GM18867 (cell line): ENCODE data around the gene HID1.
"Not testable (repeated sequence)": the region's sequence is repeated elsewhere in the genome, so short reads cannot be mapped to it uniquely, and the experiment has no call there.

Experiments
- ATAC-seq: cut with Tn5 transposase; IDR thresholded peaks from one replicate; pipeline ENCODE4 v1.9.1; 2021; ENCODE audit warnings: mild to moderate bottlenecking, moderate library complexity; ENCODE audit not compliant: unreplicated experiment

HID1 gene

DNA sequence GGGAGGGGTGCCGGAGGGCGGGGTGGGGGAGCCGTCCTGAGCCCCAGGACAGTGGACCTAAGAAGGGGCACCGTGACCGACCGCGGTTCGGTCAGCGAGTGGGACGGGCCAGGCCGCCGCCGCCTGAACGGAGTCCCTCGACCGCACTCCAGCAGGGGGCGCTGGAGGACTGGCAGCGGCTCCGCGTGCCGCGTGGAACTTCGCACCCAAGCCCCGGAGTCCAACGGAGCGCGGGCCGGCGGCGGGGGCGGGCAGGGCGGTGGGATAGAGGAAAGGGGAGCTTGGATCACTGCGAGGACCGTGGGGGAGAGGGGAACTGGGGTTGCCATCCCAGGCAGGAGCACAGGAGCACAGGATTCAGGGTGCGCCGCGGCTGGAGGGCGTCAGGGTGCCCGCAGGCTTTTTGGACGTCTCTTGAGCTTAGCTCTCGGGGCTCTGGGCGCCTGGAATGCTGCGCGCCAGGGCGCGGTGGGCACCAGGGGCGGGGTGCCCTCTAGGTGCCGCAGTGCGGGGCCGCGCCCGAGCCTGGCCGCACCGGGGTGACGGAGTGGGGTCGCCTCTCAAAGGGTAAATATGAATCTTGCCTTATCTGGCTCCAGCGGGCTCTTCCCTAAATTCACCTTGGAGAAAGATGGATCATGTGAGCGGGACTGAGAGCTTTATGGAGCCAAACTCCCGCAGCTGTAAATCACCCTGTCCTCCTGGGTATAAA, 48.9 kb downstream of the HID1 start:
- no peak for ATAC-seq

DNA sequence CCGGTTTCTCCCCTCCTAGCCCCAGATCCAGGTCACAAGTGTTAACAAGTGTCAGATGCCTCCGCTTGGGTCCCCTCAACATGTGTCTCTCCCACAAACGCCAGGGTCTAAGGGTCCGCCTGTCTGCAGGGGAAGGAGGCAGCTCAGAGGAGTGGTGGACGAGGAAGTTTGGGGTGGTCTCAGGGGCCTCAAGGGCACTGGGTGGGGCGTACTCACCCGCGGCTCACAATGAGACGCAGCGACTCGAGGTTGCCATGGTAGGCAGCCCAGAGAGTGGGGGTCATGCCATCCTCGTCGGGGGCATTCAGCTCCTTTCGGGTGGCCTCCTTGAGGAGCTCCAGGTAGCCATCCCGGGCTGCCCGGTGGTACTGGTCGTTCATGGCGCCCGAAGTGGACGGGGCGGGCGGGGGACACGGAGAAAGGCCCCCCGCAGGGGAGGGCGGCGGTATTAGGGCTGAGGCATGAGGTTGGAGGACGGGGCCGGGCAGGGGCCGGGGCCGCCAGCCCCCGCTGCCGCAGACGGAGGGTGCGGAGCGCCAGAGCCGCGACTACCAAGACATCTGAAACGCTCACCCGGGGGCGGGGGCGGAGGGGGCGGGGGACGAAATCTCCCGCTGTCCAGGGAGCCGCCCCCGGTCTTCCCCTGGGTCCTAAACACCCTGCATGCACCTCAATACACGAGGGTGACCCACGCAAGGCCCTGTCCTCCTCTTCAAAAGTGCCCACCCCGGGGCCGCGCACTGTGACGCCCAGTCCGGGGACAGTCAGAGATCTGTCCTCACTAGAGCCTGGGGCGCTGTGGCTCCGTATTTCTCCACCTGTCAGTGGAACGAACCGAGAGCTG, 49.6 kb downstream of the HID1 start, which contains the start of gene USH1G:
Gene USH1G (minus strand): TSS at position 562 of the 844 bp plus-strand sequence. CDS start 182 bp downstream, at position 380.
- no peak for ATAC-seq

DNA sequence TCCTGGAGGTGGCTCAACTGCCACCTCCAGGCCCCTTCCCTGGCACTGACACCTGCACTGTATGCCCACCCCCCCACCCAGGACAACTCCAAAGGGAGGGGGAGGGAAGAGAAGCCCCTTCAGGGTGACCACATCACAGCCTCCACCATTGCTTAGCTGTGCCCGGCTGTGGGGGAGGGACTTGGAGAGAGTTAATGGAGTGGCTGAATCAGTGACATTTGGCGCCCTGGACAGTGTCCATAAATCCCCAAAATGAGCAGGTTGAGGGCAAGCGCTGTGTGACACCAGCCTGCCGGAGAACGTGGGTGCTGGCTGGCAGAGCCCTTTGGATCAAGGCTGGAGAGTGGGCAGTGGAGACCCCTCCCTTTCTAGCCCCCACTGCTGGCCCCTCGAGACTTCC, 50.4 kb downstream of the HID1 start:
- ATAC-seq = no peak

DNA sequence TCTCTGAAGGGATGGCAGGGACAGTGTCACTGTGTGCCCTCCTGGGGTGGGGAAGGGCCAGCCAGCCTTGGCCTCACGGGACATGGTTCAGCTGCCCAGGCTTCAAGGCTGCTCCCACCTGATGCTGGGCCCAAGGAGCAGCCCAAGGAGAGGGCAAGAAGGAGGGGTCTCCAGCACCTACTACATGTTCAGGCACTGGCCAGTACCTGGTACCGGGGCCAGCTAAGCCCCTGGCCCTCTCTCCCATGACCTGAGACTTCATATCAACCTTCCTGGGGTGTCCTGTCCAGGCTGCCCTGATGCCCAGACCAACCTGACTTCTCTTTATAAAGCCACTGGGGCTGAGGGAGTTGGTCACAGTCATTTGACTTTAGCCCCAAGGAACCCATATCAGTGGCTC, 50.8 kb downstream of the HID1 start:
- no peak for ATAC-seq

DNA sequence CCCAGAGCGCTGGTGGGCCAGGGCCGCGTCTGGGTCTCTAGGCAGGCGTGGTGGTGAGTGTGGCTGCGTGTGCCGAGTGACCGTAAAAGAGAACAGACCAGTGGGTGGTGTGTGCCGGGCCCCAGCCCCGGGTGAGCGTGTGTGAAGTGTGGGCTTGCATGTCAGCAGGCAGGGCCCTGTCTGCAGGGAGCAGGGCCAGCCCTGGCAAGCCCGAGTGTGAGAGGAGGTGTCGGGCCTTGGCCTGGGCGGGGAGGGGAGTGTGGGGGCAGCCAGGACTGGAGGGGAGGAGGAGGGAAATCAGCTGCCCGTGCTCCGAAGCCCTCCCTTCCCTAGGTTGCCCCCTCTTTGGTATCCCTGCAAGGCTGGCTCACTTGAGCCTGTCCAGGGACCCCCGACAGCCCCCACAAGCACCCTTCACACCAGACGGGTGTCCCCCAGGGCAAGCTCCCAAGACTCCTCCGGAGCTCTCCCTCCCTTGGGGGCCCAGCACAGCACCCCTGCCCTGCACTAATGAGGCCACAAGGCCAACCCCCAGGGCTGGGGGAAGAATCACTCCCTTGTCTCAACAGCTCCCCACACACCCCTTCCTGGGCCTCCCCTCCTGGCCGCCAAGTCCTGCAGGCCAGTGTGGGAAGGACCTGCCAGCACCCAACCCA, 51.4 kb downstream of the HID1 start:
- ATAC-seq = no peak

- no peak for ATAC-seq
Measured at GRCh38 chr17:74920642-74921025, 51.9 kb downstream of the HID1 start.

DNA sequence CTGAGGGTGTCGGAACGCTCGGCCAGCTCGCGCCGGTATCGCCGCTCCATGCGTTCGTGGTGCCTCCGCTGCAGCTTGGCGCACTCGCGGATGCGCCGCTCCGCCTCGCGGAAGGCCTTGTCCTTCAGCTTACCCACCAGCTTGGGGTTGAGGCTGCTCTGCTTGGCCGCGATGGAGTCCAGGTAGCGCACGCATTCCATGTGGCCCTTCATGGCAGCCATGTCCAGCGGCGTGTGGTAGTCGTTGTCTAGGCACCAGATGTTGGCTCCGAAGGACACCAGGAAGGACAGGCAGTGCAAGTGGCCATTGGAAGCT, 52.3 kb downstream of the HID1 start:
- no peak for ATAC-seq

DNA sequence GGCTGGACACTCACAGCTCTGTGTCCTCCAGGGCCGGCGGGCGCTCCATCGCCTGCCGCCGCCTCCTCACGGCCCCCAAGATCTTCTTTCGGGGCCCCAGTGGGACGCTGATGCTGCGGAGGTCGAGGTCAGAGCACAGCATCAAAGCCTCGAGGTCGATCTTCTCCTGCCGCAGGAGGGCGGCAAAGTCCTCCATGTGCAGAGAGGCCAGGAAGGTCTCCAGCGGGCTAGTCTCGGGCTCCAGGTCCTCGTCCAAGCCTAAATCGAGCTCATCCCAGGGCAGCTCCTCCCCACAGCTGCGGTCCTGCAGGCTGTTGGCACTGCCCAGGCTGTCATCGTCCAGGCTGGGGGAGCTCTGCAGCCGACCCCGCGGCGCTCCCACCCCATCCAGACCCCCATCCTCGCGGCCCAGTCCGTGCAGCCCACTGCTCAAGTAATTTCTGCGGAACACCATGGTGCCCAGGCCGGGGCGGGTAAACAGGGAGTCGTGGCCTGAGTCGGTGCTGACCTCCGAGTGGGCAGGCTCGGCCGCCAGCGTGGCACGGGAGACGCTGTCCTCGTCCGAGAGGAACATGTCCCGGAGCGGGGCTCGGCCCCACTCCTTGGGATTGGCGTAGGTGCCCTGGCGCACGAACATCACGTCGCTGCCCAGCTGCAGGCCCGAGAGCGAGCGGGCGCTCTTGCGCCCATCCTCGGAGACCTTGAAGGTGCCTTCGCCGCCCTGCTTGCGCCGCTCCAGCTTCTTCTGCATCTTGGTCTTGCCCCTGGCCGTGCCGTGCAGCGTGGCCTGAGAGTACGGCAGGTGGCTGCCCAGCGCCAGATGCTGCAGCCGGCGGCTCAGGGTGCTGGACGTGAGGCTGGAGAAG, 52.9 kb downstream of the HID1 start:
- ATAC-seq = no peak

GRCh38 chr17:74918906-74919305, 53.7 kb downstream of the HID1 start:
- no peak for ATAC-seq

- no peak for ATAC-seq
Measured at GRCh38 chr17:74917430-74917829, 55.1 kb downstream of the HID1 start.

DNA sequence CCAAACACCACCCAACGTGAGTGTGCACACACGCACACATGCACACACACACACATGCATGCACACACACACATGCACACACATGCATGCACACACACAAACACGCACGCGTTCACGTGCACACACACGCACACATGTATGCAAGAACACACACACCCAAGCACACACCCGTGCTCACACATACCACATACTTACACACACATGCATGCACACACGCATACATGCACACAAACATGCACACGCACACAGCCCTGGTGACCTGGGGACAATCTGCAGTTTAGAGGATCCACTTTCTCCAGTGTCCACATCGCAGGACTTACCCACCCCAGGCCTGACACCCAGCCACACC, 55.7 kb downstream of the HID1 start:
- no peak for ATAC-seq

GRCh38 chr17:74916136-74916850, 56.3 kb downstream of the HID1 start:
- no peak for ATAC-seq

DNA sequence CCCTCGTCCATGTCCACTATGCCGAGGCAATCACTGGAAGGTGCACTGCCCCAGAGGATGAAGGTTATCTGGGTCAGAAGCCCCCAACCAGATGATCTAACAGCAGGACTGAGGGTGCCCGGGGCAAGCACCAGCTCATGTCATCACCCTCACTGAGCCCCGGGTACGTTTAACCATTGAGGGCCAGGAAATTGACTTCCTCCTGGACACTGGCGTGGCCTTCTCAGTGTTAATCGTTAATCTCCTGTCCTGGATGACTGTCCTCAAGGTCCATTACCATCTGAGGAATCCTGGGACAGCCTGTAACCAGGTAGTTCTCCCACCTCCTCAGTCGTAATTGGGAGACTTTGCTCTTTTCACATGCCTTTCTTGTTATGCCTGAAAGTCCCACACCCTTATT, 61.1 kb downstream of the HID1 start:
- not testable (repeated sequence) for ATAC-seq

DNA sequence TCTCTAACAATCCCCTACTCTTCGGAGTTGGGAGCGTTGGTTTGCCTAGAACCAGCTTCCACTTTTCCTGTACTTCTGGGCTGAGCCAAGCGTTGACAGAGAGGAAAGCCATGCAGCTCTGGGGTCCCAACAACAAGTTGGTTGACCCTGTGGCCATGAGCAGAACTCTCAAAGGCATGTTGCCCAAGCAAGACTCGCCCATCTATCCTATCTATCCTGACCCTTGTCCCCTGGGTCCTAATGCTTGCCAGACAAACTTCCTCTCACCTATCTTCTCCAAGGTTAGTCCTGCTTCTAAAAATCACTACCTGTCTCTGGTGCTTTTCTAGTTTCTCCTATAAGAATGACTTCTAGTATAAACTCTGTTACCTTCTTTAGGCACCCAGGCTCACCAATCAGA, 63.5 kb downstream of the HID1 start:
- not testable (repeated sequence) for ATAC-seq

DNA sequence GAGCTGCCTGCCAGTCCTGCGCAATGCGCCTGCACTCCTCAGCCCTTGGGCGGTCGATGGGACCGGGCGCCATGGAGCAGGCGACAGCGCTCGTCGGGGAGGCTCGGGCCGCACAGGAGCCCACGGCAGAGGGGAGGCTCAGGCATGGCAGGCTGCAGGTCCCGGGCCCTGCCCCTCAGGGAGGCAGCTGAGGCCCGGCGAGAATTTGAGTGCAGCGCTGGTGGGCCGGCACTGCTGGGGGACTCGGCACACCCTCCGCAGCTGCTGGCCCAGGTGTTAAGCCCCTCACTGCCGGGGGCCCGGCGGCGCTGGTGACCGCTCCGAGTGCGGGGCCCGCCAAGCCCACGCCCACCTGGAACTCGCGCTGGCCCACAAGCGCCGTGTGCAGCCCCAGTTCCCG, 65.5 kb downstream of the HID1 start:
- ATAC-seq = no peak

DNA sequence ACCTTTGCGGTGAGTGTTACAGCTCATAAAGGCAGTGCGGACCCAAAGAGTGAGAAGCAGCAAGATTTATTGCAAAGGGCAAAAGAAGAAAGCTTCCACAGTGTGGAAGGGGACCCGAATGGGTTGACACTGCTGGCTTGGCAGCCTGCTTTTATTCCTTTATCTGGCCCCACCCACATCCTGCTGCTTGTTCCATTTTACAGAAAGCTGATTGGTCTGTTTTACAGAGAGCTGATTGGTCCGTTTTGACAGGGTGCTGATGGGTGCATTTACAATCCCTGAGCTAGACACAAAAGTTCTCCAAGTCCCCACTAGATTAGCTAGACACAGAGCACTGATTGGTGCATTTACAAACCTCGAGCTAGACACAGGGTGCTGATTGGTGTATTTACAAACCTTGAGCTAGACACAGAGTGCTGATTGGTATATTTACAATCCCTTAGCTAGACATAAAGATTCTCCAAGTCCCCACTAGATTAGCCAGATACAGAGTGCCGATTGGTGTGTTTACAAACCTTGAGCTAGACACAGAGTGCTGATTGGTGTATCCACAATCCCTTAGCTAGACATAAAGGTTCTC, 66.3 kb downstream of the HID1 start:
- not testable (repeated sequence) for ATAC-seq

DNA sequence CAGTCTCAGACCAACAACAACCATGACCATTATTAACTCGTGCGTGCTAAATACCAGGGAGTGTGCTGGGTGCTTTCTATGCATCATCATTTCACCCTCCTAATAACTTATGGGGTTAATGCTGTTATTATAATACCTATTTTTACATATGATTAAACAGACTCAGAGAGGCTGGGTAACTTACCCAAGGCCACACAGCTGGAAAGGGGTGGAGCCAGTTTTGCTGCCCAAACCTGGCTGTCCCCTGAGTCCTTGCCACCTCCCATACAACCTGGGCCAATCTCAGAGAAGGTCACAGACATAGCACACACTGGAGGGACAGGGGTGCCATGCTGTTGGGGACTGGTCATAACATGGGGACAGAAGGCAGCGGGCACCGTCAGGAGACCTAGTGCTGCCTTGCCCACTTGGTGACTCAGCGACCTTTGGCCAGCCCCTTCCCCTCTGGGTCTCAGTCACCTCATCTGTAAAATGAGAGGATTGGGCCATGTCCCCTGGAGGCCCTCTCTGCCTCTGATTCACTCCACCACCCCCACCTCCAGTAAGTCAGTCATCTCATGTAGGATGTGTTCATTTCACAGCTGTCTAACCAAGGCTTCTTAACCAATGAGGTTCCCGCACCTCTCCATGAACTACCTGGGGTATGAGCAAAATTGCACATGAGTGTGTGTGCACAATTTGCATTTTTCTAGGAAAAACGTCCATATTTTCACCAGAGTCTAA, 67.7 kb downstream of the HID1 start:
- ATAC-seq = no peak

GRCh38 chr17:74903671-74904070, 68.9 kb downstream of the HID1 start:
- no peak for ATAC-seq

GRCh38 chr17:74903034-74903433, 69.5 kb downstream of the HID1 start:
- no peak for ATAC-seq
